IMR-90 (cell line): ENCODE results near the gene AGXT2. TPM values are rescaled to one million over a fixed set of nuclear protein-coding genes. Genes with fewer than 3 reads are reported as not detected.

ENCODE experiments used
- ATAC-seq: fragments of 200-7000 bp; cut with Tn5 transposase; 2 replicates; pipeline ENCODE4 v1.9.1; 2020; ENCODE audit warnings: low read depth, mild to moderate bottlenecking, moderate library complexity
- Bru-seq: library from RNA; stranded (reverse); fragments of 400-500 nt; gene quantifications from one replicate; lab custom pipeline; 2021; lab: Mats Ljungman, UMichigan
- BruChase-seq, 2 experiments: library from RNA; stranded (reverse); fragments of 400-500 nt; gene quantifications; one replicate each; lab custom pipeline; 2021; lab: Mats Ljungman, UMichigan
- BruUV-seq: library from RNA; stranded (reverse); fragments of 400-500 nt; replicated peaks from 2 replicates; lab custom pipeline; 2021; lab: Mats Ljungman, UMichigan
- CTCF ChIA-PET: fragments of 300-600 bp; formaldehyde crosslinking; extraction: SDS; loops from one replicate; lab custom pipeline; 2021; ENCODE audit warnings: antibody characterized with exemption; lab: Yijun Ruan, JAX
- POLR2A ChIA-PET: fragments of 300-600 bp; sonication (Branson Sonifier 250); formaldehyde crosslinking; loops from one replicate; lab custom pipeline; 2022; ENCODE audit warnings: antibody characterized with exemption; ENCODE audit not compliant: unreplicated experiment; lab: Charles Lee
- DNase-seq: peaks from one replicate; pipeline ENCODE4 v3.0.0; 2013
- H2AFZ ChIP-seq: replicated peaks from 2 replicates; pipeline ENCODE3; 2013; ENCODE audit warnings: low read length, mild to moderate bottlenecking; ENCODE audit not compliant: poor library complexity
- H2AK5ac ChIP-seq: 2 replicates; pipeline ENCODE4 v1.6.1; 2013; ENCODE audit warnings: low read depth, low read length, inconsistent platforms
- H2AK9ac ChIP-seq: replicated peaks from 2 replicates; pipeline ENCODE3; 2013; ENCODE audit warnings: mild to moderate bottlenecking, low read depth, low read length, moderate library complexity; ENCODE audit not compliant: poor library complexity
- H2BK120ac ChIP-seq: 2 replicates; pipeline ENCODE4 v1.6.1; 2013; ENCODE audit warnings: low read depth, low read length, inconsistent platforms
- H2BK15ac ChIP-seq: 3 replicates; pipeline ENCODE4 v1.6.1; 2013; ENCODE audit warnings: low read depth, low read length, inconsistent platforms
- H2BK20ac ChIP-seq: 2 replicates; pipeline ENCODE4 v1.6.1; 2013; ENCODE audit warnings: low read depth, mild to moderate bottlenecking, inconsistent platforms, low read length, moderate library complexity
- H2BK5ac ChIP-seq: 2 replicates; pipeline ENCODE4 v1.6.1; 2013; ENCODE audit warnings: mild to moderate bottlenecking, low read depth, low read length, inconsistent platforms; ENCODE audit not compliant: poor library complexity, severe bottlenecking
- H3K14ac ChIP-seq: replicated peaks from 2 replicates; pipeline ENCODE4 v1.6.1; 2013; ENCODE audit warnings: low read depth, low read length, inconsistent platforms
- H3K18ac ChIP-seq: 2 replicates; pipeline ENCODE4 v1.6.1; 2013; ENCODE audit warnings: low read depth, low read length, control low read depth
- H3K23ac ChIP-seq: 2 replicates; pipeline ENCODE4 v1.6.1; 2013; ENCODE audit warnings: low read depth, low read length, inconsistent platforms
- H3K27ac ChIP-seq: 2 replicates; pipeline ENCODE4 v1.5.1; 2013; ENCODE audit warnings: mild to moderate bottlenecking, control low read depth, low read length; ENCODE audit not compliant: insufficient read depth
- H3K27me3 ChIP-seq: 2 replicates; pipeline ENCODE4 v1.6.1; 2013; ENCODE audit warnings: low read length; ENCODE audit not compliant: control insufficient read depth, insufficient read depth
- H3K36me3 ChIP-seq: 2 replicates; pipeline ENCODE4 v1.6.1; 2013; ENCODE audit warnings: low read length, mixed read lengths; ENCODE audit not compliant: control insufficient read depth, insufficient read depth
- H3K4ac ChIP-seq: 2 replicates; pipeline ENCODE4 v1.6.1; 2013; ENCODE audit warnings: low read depth, low read length, inconsistent platforms
- H3K4me1 ChIP-seq: 2 replicates; pipeline ENCODE4 v1.6.1; 2013; ENCODE audit warnings: low read length, mixed read lengths; ENCODE audit not compliant: control insufficient read depth, insufficient read depth
- H3K4me2 ChIP-seq: 2 replicates; pipeline ENCODE4 v1.6.1; 2013; ENCODE audit warnings: low read depth, mild to moderate bottlenecking, control low read depth, low read length, moderate library complexity
- H3K4me3 ChIP-seq: 2 replicates; pipeline ENCODE4 v1.5.1; 2013; ENCODE audit warnings: low read depth, mild to moderate bottlenecking, control low read depth, low read length, moderate library complexity; ENCODE audit not compliant: insufficient read depth
- H3K56ac ChIP-seq: 2 replicates; pipeline ENCODE4 v1.6.1; 2013; ENCODE audit warnings: low read length, inconsistent platforms; ENCODE audit not compliant: insufficient read depth; ENCODE audit errors: extremely low read depth
- H3K79me1 ChIP-seq, 2 experiments: 2 replicates each; pipeline ENCODE4 v1.6.1; 2013; ENCODE audit warnings: low read length in 2 of 2, inconsistent platforms in 1 of 2, low read depth in 1 of 2
- H3K9ac ChIP-seq: 2 replicates; pipeline ENCODE4 v1.6.1; 2013; ENCODE audit warnings: low read depth, low read length, control low read depth
- H3K9me1 ChIP-seq: 2 replicates; pipeline ENCODE4 v1.6.1; 2013; ENCODE audit warnings: low read length, inconsistent platforms; ENCODE audit not compliant: insufficient read depth
- H3K9me3 ChIP-seq: 2 replicates; pipeline ENCODE4 v1.6.1; 2013; ENCODE audit warnings: low read length; ENCODE audit not compliant: control insufficient read depth, insufficient read depth
- H4K20me1 ChIP-seq: 2 replicates; pipeline ENCODE4 v1.6.1; 2013; ENCODE audit warnings: low read length, inconsistent platforms; ENCODE audit not compliant: insufficient read depth
- H4K5ac ChIP-seq: 2 replicates; pipeline ENCODE4 v1.6.1; 2013; ENCODE audit warnings: mild to moderate bottlenecking, low read depth, low read length, control low read depth
- H4K8ac ChIP-seq, 2 experiments: 2 replicates each; pipeline ENCODE4 v1.6.1; 2013; ENCODE audit warnings: low read depth in 2 of 2, low read length in 2 of 2, control low read depth in 1 of 2, inconsistent platforms in 1 of 2
- H4K91ac ChIP-seq: 2 replicates; pipeline ENCODE4 v1.6.1; 2013; ENCODE audit warnings: low read depth, low read length, inconsistent platforms; ENCODE audit not compliant: insufficient read depth
- BHLHE40 ChIP-seq: fragments of 150-350 bp; IDR thresholded peaks from 2 replicates; pipeline ENCODE4 v1.6.1; 2016; ENCODE audit warnings: mild to moderate bottlenecking, low read depth, low read length
- CEBPB ChIP-seq: IDR thresholded peaks from 2 replicates; pipeline ENCODE4 v1.6.1; 2012; ENCODE audit warnings: low read depth, low read length, improper control_type of control experiment
- CHD1 ChIP-seq: IDR thresholded peaks from 2 replicates; pipeline ENCODE4 v1.6.1; 2012; ENCODE audit warnings: low read depth, low read length, improper control_type of control experiment
- FOS ChIP-seq: fragments of 150-350 bp; IDR thresholded peaks from 2 replicates; pipeline ENCODE4 v1.6.1; 2016; ENCODE audit warnings: low read depth, low read length
- MAFK ChIP-seq: IDR thresholded peaks from 2 replicates; pipeline ENCODE4 v1.6.1; 2012; ENCODE audit warnings: low read depth, low read length, improper control_type of control experiment
- MAZ ChIP-seq: IDR thresholded peaks from 2 replicates; pipeline ENCODE4 v1.6.1; 2012; ENCODE audit warnings: low read depth, mild to moderate bottlenecking, low read length, improper control_type of control experiment, moderate library complexity, borderline replicate concordance
- MXI1 ChIP-seq: IDR thresholded peaks from 2 replicates; pipeline ENCODE4 v1.6.1; 2012; ENCODE audit warnings: low read depth, mild to moderate bottlenecking, low read length, moderate library complexity, borderline replicate concordance
- NFE2L2 ChIP-seq: fragments of 150-350 bp; IDR thresholded peaks from 2 replicates; pipeline ENCODE4 v1.6.1; 2016; ENCODE audit warnings: low read depth, mild to moderate bottlenecking, low read length
- RAD21 ChIP-seq: IDR thresholded peaks from 2 replicates; pipeline ENCODE4 v1.6.1; 2012; ENCODE audit warnings: low read length, improper control_type of control experiment
- RCOR1 ChIP-seq: IDR thresholded peaks from 2 replicates; pipeline ENCODE4 v1.6.1; 2012; ENCODE audit warnings: mild to moderate bottlenecking, low read length, improper control_type of control experiment; ENCODE audit not compliant: insufficient replicate concordance
- SMC3 ChIP-seq: fragments of 150-350 bp; IDR thresholded peaks from 2 replicates; pipeline ENCODE4 v1.6.1; 2016; ENCODE audit warnings: low read depth, mild to moderate bottlenecking, antibody characterized with exemption, low read length, moderate library complexity
- WGBS, 2 experiments: methylation state at CpG; one replicate each; pipeline versions ENCODE4 v1.1.5 to v1.1.7; 2013; ENCODE audit warnings: missing lambda C conversion rate in 2 of 2; ENCODE audit not compliant: insufficient read length in 1 of 2; ENCODE audit errors: extremely low coverage in 2 of 2; 5-methylcytosine and 5-hydroxymethylcytosine counted together
- dilution Hi-C: fragments of 300-500 bp; cut with HindIII; formaldehyde crosslinking; loops from one replicate; pipeline ENCODE4 v1.14.3; 2018; ENCODE audit warnings: low sequenced_read_pairs; ENCODE audit not compliant: unreplicated experiment
- in situ Hi-C: fragments of 300-500 bp; cut with MboI; formaldehyde crosslinking; loops from 3 replicates; pipeline ENCODE4 v1.14.3; 2019; ENCODE audit warnings: low sequenced_read_pairs, inconsistent platforms, mixed read lengths
- intact Hi-C: fragments of 100-400 bp; cut with micrococcal nuclease; formaldehyde crosslinking; loops from 2 replicates; pipeline ENCODE4 v1.10.0; 2022
- long read RNA-seq: library from polyadenylated mRNA; unstranded; transcript quantifications from one replicate; pipeline ENCODE4 v2.0.0, GENCODE V29; 2021; ENCODE audit not compliant: unreplicated experiment
- polyA plus RNA-seq, 3 experiments: library from polyadenylated mRNA; depleted of rRNA; stranded (reverse); fragments of >200 nt; gene quantifications; 2 replicates each; pipeline ENCODE4 v1.2.3, GENCODE V29; 2012; ENCODE audit warnings: low replicate concordance in 1 of 3
- total RNA-seq: library from RNA; depleted of rRNA; stranded (reverse); fragments of >200 nt; gene quantifications from 2 replicates; pipeline ENCODE4 v1.2.3, GENCODE V29; 2012; rRNA removed
- TF ChIP-seq, protein P1 (sequence below): fragments of 150-350 bp; IDR thresholded peaks from 2 replicates; pipeline ENCODE4 v1.6.1; 2017; ENCODE audit warnings: mild to moderate bottlenecking, antibody characterized with exemption, low read length, low read depth
- TF ChIP-seq, protein P2 (sequence below): fragments of 150-350 bp; IDR thresholded peaks from 2 replicates; pipeline ENCODE4 v1.6.1; 2016; ENCODE audit warnings: low read depth, mild to moderate bottlenecking, low read length, moderate library complexity, borderline replicate concordance

AGXT2 gene, protein sequence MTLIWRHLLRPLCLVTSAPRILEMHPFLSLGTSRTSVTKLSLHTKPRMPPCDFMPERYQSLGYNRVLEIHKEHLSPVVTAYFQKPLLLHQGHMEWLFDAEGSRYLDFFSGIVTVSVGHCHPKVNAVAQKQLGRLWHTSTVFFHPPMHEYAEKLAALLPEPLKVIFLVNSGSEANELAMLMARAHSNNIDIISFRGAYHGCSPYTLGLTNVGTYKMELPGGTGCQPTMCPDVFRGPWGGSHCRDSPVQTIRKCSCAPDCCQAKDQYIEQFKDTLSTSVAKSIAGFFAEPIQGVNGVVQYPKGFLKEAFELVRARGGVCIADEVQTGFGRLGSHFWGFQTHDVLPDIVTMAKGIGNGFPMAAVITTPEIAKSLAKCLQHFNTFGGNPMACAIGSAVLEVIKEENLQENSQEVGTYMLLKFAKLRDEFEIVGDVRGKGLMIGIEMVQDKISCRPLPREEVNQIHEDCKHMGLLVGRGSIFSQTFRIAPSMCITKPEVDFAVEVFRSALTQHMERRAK
- total RNA-seq (not detected in 2 replicates), polyA plus RNA-seq (2012; rRNA removed) (not detected in 2 replicates), Bru-seq, nascent RNA (not detected), BruChase-seq, experiment 1, labeled RNA remaining after a 6-hour chase (percentile 3 among the genes with signal in this experiment), BruChase-seq, experiment 2, labeled RNA remaining after a 2-hour chase (not detected)
- not detected in 2 replicates for polyA plus RNA-seq (2012; cell fraction: cytosol; rRNA removed)
- polyA plus RNA-seq (2012; cell fraction: nucleus; rRNA removed; ENCODE audit: low replicate concordance), result not detected in 2 replicates
- long read RNA-seq, result 0 reads

DNA sequence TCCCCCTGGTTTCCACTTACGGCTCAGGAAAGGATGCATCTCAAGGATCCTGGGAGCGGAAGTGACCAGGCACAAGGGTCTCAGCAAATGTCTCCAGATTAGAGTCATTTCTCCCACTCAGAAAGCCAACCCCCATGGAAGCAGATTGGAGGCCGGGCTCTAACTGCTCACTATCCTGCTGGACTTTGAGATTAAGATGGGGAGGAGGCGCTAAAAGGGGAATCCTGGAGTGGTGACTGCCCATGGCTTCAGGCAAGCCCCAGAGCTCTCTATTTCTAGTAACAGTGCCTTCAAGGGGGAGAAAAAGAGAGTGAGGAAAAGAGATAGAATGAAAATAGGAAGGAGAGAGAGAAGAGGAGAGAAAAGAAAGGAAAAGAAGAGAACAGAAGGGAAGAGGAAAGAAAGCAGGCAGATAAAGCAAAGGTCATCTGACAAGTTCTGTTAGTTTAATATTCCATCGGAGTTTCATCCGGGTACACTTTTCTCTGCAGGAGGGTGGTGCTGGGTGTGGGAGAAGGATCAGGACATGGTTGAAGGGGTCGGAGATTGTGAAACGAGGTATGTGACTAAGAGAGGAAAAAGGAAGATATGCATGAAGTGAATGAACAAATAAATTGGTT lies at the start of gene AGXT2:
Gene AGXT2 (minus strand): TSS at position 165 of the 620 bp plus-strand sequence. CDS start 57 bp downstream, at position 108.
- H2AK5ac ChIP-seq, result no peak within 1 kb of the TSS; the same call in 1 of the 2 replicates
- H2BK20ac ChIP-seq, result peak within 1 kb of the TSS; percentile 75; the same call in 1 of the 2 replicates
- no peak within 1 kb of the TSS for H3K4me3 ChIP-seq
- 0 out of 2 replicates have a peak within 1 kb of the TSS, but pooled peaks have one; percentile 28 for H3K4ac ChIP-seq
- H3K9me1 ChIP-seq, result no peaks in the 10 kb centered on the region; the same call in none of the 2 replicates
- H4K91ac ChIP-seq, result peak within 1 kb of the TSS; percentile 58; the same call in 1 of the 2 replicates
- intact Hi-C loops (no loop called here), dilution Hi-C loops (no loop called here), in situ Hi-C loops (no loop called here)
- TF ChIP-seq MAFK, result no peak
- no peak for TF ChIP-seq MXI1
- no peak for TF ChIP-seq CHD1
- TF ChIP-seq, protein P1, sequence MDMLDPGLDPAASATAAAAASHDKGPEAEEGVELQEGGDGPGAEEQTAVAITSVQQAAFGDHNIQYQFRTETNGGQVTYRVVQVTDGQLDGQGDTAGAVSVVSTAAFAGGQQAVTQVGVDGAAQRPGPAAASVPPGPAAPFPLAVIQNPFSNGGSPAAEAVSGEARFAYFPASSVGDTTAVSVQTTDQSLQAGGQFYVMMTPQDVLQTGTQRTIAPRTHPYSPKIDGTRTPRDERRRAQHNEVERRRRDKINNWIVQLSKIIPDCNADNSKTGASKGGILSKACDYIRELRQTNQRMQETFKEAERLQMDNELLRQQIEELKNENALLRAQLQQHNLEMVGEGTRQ, result no peak
- TF ChIP-seq BHLHE40, result no peak
- TF ChIP-seq RCOR1, result no peak
- no peak for TF ChIP-seq RAD21
- TF ChIP-seq SMC3, result no peak
- TF ChIP-seq, protein P2, sequence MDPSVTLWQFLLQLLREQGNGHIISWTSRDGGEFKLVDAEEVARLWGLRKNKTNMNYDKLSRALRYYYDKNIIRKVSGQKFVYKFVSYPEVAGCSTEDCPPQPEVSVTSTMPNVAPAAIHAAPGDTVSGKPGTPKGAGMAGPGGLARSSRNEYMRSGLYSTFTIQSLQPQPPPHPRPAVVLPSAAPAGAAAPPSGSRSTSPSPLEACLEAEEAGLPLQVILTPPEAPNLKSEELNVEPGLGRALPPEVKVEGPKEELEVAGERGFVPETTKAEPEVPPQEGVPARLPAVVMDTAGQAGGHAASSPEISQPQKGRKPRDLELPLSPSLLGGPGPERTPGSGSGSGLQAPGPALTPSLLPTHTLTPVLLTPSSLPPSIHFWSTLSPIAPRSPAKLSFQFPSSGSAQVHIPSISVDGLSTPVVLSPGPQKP, result no peak
- no peak for TF ChIP-seq CEBPB
- TF ChIP-seq MAZ, result no peak
- TF ChIP-seq FOS, result no peak
- TF ChIP-seq NFE2L2, result no peak
- no peaks in the 10 kb centered on the region for H4K20me1 ChIP-seq
- no peaks in the 10 kb centered on the region for H3K79me1 ChIP-seq
- peak within 1 kb of the TSS in 1 of 2 experiments; percentile 35; a peak in 2 of 4 replicates for H4K8ac ChIP-seq
- H3K14ac ChIP-seq, result no peak within 1 kb of the TSS; the same call in 1 of the 2 replicates
- H3K36me3 ChIP-seq, result no peaks in the 10 kb centered on the region
- no peak within 1 kb of the TSS for H3K56ac ChIP-seq
- no peak within 1 kb of the TSS for H3K4me2 ChIP-seq
- no peak within 1 kb of the TSS for H2AK9ac ChIP-seq
- no peaks in the 10 kb centered on the region for H3K27me3 ChIP-seq
- no peaks in the 10 kb centered on the region for H3K9me3 ChIP-seq
- H2BK5ac ChIP-seq, result peak within 1 kb of the TSS; percentile 30
- H2BK15ac ChIP-seq, result peak within 1 kb of the TSS; percentile 52; the same call in 2 of the 3 replicates
- no TSS peak for BruUV-seq
- peak within 1 kb of the TSS; percentile 67 for H2BK120ac ChIP-seq
- H3K9ac ChIP-seq, result no peak within 1 kb of the TSS
- ATAC-seq, result no peak
- H2AFZ ChIP-seq, result peak within 1 kb of the TSS; percentile 11
- peak within 1 kb of the TSS; percentile 36; the same call in 1 of the 2 replicates for H3K27ac ChIP-seq
- POLR2A ChIA-PET, result no interaction called here
- H4K5ac ChIP-seq, result no peak within 1 kb of the TSS; the same call in 1 of the 2 replicates
- 95% methylated on average over 4 of the region's 8 CpGs; no CpG with 5 or more reads in 1 of the 2 experiments for WGBS, 2 experiments
- DNase-seq, result no peak
- peaks cover 4% of the 10 kb centered on the region for H3K4me1 ChIP-seq
- CTCF ChIA-PET, result no interaction called here
- peak within 1 kb of the TSS; percentile 25; the same call in 1 of the 2 replicates for H3K18ac ChIP-seq
- no peak within 1 kb of the TSS for H3K23ac ChIP-seq
